Peyer's patch (tissue), 4 donors: Measurements from ENCODE around the gene UBASH3B.

Experiments used
- POLR2A ChIP-seq, 2 donors: fragments of 450-650 bp; IDR thresholded peaks; one replicate each; pipeline ENCODE4 v1.5.1; 2017; ENCODE audit warnings: antibody characterized with exemption in 2 of 2, mild to moderate bottlenecking in 2 of 2, moderate library complexity in 2 of 2
- TF ChIP-seq, protein P1 (sequence below), 6 experiments: fragments of 450-650 bp in 4 of 6; fragments of 200-600 bp in 2 of 6; sonication (generic) in 1 of 6; IDR thresholded peaks; one replicate each; pipeline ENCODE4 v1.5.1; 2017 to 2019; ENCODE audit warnings: antibody characterized with exemption in 6 of 6, mild to moderate bottlenecking in 3 of 6, moderate library complexity in 1 of 6

DNA sequence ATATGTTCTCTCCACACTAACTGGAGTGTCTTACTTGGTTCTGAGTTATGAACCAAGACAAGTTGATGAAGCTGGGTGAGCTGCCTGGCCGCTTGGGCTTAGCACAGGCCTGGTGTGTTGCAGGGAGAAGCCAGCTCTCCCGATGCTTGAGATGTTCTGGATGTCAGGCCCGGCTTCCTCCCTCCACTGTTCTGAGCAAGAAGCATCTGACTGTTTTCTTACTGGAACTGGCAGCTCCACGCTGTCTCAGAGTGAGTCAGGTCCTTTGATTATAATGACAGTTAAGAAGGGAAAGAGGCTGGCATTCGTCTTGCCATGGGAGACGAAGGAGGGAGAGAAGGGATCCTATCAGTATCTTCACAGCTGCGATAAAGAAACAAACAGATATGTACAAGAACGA is 136.3 kb downstream of the UBASH3B start:
- TF ChIP-seq, protein P1, sequence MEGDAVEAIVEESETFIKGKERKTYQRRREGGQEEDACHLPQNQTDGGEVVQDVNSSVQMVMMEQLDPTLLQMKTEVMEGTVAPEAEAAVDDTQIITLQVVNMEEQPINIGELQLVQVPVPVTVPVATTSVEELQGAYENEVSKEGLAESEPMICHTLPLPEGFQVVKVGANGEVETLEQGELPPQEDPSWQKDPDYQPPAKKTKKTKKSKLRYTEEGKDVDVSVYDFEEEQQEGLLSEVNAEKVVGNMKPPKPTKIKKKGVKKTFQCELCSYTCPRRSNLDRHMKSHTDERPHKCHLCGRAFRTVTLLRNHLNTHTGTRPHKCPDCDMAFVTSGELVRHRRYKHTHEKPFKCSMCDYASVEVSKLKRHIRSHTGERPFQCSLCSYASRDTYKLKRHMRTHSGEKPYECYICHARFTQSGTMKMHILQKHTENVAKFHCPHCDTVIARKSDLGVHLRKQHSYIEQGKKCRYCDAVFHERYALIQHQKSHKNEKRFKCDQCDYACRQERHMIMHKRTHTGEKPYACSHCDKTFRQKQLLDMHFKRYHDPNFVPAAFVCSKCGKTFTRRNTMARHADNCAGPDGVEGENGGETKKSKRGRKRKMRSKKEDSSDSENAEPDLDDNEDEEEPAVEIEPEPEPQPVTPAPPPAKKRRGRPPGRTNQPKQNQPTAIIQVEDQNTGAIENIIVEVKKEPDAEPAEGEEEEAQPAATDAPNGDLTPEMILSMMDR (IDR thresholded peaks at IDR 0.05) = no peak
- TF ChIP-seq POLR2A (IDR thresholded peaks at IDR 0.05) = no peak
